Mesendoderm (in vitro differentiated cells): ENCODE measurements around the gene TSC1. TPM values are rescaled to one million over a fixed set of nuclear protein-coding genes. Genes with fewer than 3 reads are reported as not detected.
"Not testable (repeated sequence)": the region's sequence is repeated elsewhere in the genome, so short reads cannot be mapped to it uniquely, and the experiment has no call there.

Experiments used
- DNase-seq: peaks from one replicate; pipeline ENCODE4 v3.0.0; 2013
- H2AK5ac ChIP-seq: 2 replicates; pipeline ENCODE4 v1.6.1; 2013; ENCODE audit warnings: low read length, inconsistent platforms
- H2BK120ac ChIP-seq: 2 replicates; pipeline ENCODE4 v1.6.1; 2013; ENCODE audit warnings: low read depth, mild to moderate bottlenecking, low read length, moderate library complexity, mixed read lengths
- H2BK15ac ChIP-seq: replicated peaks from 2 replicates; pipeline ENCODE4 v1.6.1; 2013; ENCODE audit warnings: low read depth, mild to moderate bottlenecking, moderate library complexity
- H2BK5ac ChIP-seq: 2 replicates; pipeline ENCODE4 v1.6.1; 2013; ENCODE audit warnings: low read length, inconsistent platforms
- H3K18ac ChIP-seq: 2 replicates; pipeline ENCODE4 v1.6.1; 2013; ENCODE audit warnings: mild to moderate bottlenecking, low read length, mixed read lengths
- H3K23ac ChIP-seq: one replicate; pipeline ENCODE4 v1.6.1; 2013; ENCODE audit warnings: low read length
- H3K27ac ChIP-seq: 2 replicates; pipeline ENCODE4 v1.5.1; 2013; ENCODE audit warnings: low read depth, mild to moderate bottlenecking, inconsistent platforms, low read length, moderate library complexity
- H3K27me3 ChIP-seq: 2 replicates; pipeline ENCODE4 v1.6.1; 2013; ENCODE audit warnings: low read length, control low read depth, mild to moderate bottlenecking, inconsistent platforms; ENCODE audit not compliant: insufficient read depth, poor library complexity
- H3K36me3 ChIP-seq: 2 replicates; pipeline ENCODE4 v1.6.1; 2013; ENCODE audit warnings: low read length, inconsistent platforms; ENCODE audit not compliant: control insufficient read depth, insufficient read depth
- H3K4ac ChIP-seq: one replicate; pipeline ENCODE4 v1.6.1; 2013; ENCODE audit warnings: low read depth, mild to moderate bottlenecking, low read length, moderate library complexity
- H3K4me1 ChIP-seq: 2 replicates; pipeline ENCODE4 v1.6.1; 2013; ENCODE audit warnings: low read depth, low read length, inconsistent platforms; ENCODE audit not compliant: control insufficient read depth
- H3K4me2 ChIP-seq: 2 replicates; pipeline ENCODE4 v1.6.1; 2013; ENCODE audit warnings: low read length
- H3K4me3 ChIP-seq: 2 replicates; pipeline ENCODE4 v1.5.1; 2013; ENCODE audit warnings: mild to moderate bottlenecking, low read length
- H3K56ac ChIP-seq: one replicate; pipeline ENCODE4 v1.6.1; 2013; ENCODE audit warnings: low read length
- H3K79me1 ChIP-seq: 2 replicates; pipeline ENCODE4 v1.6.1; 2013; ENCODE audit warnings: low read length, inconsistent platforms
- H3K79me2 ChIP-seq: 2 replicates; pipeline ENCODE4 v1.6.1; 2013; ENCODE audit warnings: mild to moderate bottlenecking, low read length; ENCODE audit not compliant: control insufficient read depth, insufficient read depth
- H3K9ac ChIP-seq: 2 replicates; pipeline ENCODE4 v1.6.1; 2013; ENCODE audit warnings: low read length, inconsistent platforms
- H4K5ac ChIP-seq: one replicate; pipeline ENCODE4 v1.6.1; 2013; ENCODE audit warnings: low read length
- H4K8ac ChIP-seq: one replicate; pipeline ENCODE4 v1.6.1; 2013; ENCODE audit warnings: low read depth, mild to moderate bottlenecking, control low read depth, low read length, moderate library complexity
- WGBS: extraction: QIAGEN DNeasy Blood & Tissue Kit; methylation state at CpG from one replicate; pipeline ENCODE4 v1.1.7; 2013; ENCODE audit warnings: low lambda C conversion rate, missing lambda C conversion rate; ENCODE audit not compliant: insufficient coverage; ENCODE audit errors: extremely low coverage; 5-methylcytosine and 5-hydroxymethylcytosine counted together
- polyA plus RNA-seq, 2 experiments: library from polyadenylated mRNA; stranded (reverse); fragments of 200-250 nt; gene quantifications; one replicate each; pipeline ENCODE4 v1.2.3, GENCODE V29; 2013

The TSC1 gene
- 21.1 TPM for polyA plus RNA-seq (2013, experiment 1 of 2)
- 19.8 TPM for polyA plus RNA-seq (2013, experiment 2 of 2)

- Histone ChIP-seq H4K5ac (no peak within 1 kb of the TSS), H3K79me2 (peaks cover 27% of the 10 kb centered on the region), H2AK5ac (peak within 1 kb of the TSS; percentile 0), H3K79me1 (peaks cover 17% of the 10 kb centered on the region), H3K18ac (peak within 1 kb of the TSS; percentile 93), H3K4ac (peak within 1 kb of the TSS; percentile 77), H4K8ac (peak within 1 kb of the TSS; percentile 57), H3K4me3 (peak within 1 kb of the TSS; percentile 95), H3K56ac (peak within 1 kb of the TSS; percentile 96), H3K23ac (no peak within 1 kb of the TSS), H3K36me3 (no peaks in the 10 kb centered on the region), H3K9ac (peak within 1 kb of the TSS; percentile 89), H3K27me3 (no peaks in the 10 kb centered on the region), H2BK5ac (no peak within 1 kb of the TSS), H2BK15ac (no peak within 1 kb of the TSS), H3K4me1 (peaks cover 11% of the 10 kb centered on the region), H3K4me2 (peak within 1 kb of the TSS; percentile 95), H3K27ac (peak within 1 kb of the TSS; percentile 28), H2BK120ac (peak within 1 kb of the TSS; percentile 63)
- WGBS, result no CpG with 5 or more reads among the region's 72 CpGs
- peak; percentile 98 for DNase-seq
These were observed at the start of gene TSC1 for GRCh38 chr9:132944294-132945185. Gene TSC1 (minus strand): TSS chr9:132944616. CDS start chr9:132928872, 15,744 bp downstream.

GRCh38 chr9:132993511-132993939, 49.1 kb upstream of the TSC1 start:
- H3K9ac ChIP-seq, result no peak overlapping the region
- no peak overlapping the region for H2BK120ac ChIP-seq
- no peak overlapping the region for H3K23ac ChIP-seq
- peaks cover 13% of the 10 kb centered on the region for H3K4me1 ChIP-seq
- H3K4ac ChIP-seq, result no peak overlapping the region
- no CpG with 5 or more reads among the region's 14 CpGs for WGBS
- H3K36me3 ChIP-seq, result no peaks in the 10 kb centered on the region
- H4K5ac ChIP-seq, result no peak overlapping the region
- no peaks in the 10 kb centered on the region for H3K79me1 ChIP-seq
- no peak overlapping the region for H3K4me3 ChIP-seq
- H3K27me3 ChIP-seq, result no peaks in the 10 kb centered on the region
- H3K27ac ChIP-seq, result no peak overlapping the region
- no peak overlapping the region for H2BK15ac ChIP-seq
- H2BK5ac ChIP-seq, result no peak overlapping the region
- no peak overlapping the region for H3K4me2 ChIP-seq
- peak overlapping the region; percentile 6 for H3K18ac ChIP-seq
- no peak for DNase-seq
- H3K79me2 ChIP-seq, result no peaks in the 10 kb centered on the region
- H2AK5ac ChIP-seq, result no peak overlapping the region
- H3K56ac ChIP-seq, result peak overlapping the region; percentile 25
- no peak overlapping the region for H4K8ac ChIP-seq

- peak; percentile 89 for DNase-seq
- H2AK5ac ChIP-seq, result peak overlapping the region; percentile 14
- peak overlapping the region; percentile 33 for H3K18ac ChIP-seq
- no peak overlapping the region for H3K4me2 ChIP-seq
- no peaks in the 10 kb centered on the region for H3K36me3 ChIP-seq
- H3K4me3 ChIP-seq, result no peak overlapping the region
- no peaks in the 10 kb centered on the region for H3K27me3 ChIP-seq
- no peaks in the 10 kb centered on the region for H3K79me1 ChIP-seq
- H2BK5ac ChIP-seq, result peak overlapping the region; percentile 66
- H3K79me2 ChIP-seq, result no peaks in the 10 kb centered on the region
- H3K9ac ChIP-seq, result peak overlapping the region; percentile 4
- no peak overlapping the region for H3K23ac ChIP-seq
- H4K8ac ChIP-seq, result no peak overlapping the region
- H3K4me1 ChIP-seq, result peaks cover 13% of the 10 kb centered on the region
- H3K56ac ChIP-seq, result peak overlapping the region; percentile 68
- H4K5ac ChIP-seq, result no peak overlapping the region
- no CpG with 5 or more reads among the region's 16 CpGs for WGBS
- peak overlapping the region; percentile 31 for H2BK120ac ChIP-seq
- peak overlapping the region; percentile 84 for H3K27ac ChIP-seq
- H3K4ac ChIP-seq, result no peak overlapping the region
- H2BK15ac ChIP-seq, result no peak overlapping the region
These were observed 47.2 kb upstream of the TSC1 start for GRCh38 chr9:132991351-132992300.

GRCh38 chr9:132990781-132991180, 46.4 kb upstream of the TSC1 start:
- DNase-seq, result no peak
- no peak overlapping the region for H2BK120ac ChIP-seq
- no peak overlapping the region for H3K4me3 ChIP-seq
- peak overlapping the region; percentile 84 for H3K27ac ChIP-seq
- H3K79me2 ChIP-seq, result no peaks in the 10 kb centered on the region
- H3K9ac ChIP-seq, result no peak overlapping the region
- WGBS, result no CpG with 5 or more reads among the region's 14 CpGs
- H2BK15ac ChIP-seq, result no peak overlapping the region
- H3K18ac ChIP-seq, result no peak overlapping the region
- H3K56ac ChIP-seq, result peak overlapping the region; percentile 54
- H3K23ac ChIP-seq, result no peak overlapping the region
- H3K27me3 ChIP-seq, result no peaks in the 10 kb centered on the region
- no peaks in the 10 kb centered on the region for H3K79me1 ChIP-seq
- H2AK5ac ChIP-seq, result no peak overlapping the region
- H3K4ac ChIP-seq, result peak overlapping the region; percentile 20
- no peak overlapping the region for H4K5ac ChIP-seq
- H2BK5ac ChIP-seq, result peak overlapping the region; percentile 5
- H3K36me3 ChIP-seq, result no peaks in the 10 kb centered on the region
- H3K4me1 ChIP-seq, result peaks cover 13% of the 10 kb centered on the region
- H4K8ac ChIP-seq, result no peak overlapping the region
- H3K4me2 ChIP-seq, result no peak overlapping the region

GRCh38 chr9:132989998-132990557, 45.7 kb upstream of the TSC1 start:
- H3K23ac ChIP-seq, H3K79me2 ChIP-seq, H3K27ac ChIP-seq, H3K4ac ChIP-seq, H3K56ac ChIP-seq, H3K4me2 ChIP-seq, H2AK5ac ChIP-seq, H4K5ac ChIP-seq, H3K4me3 ChIP-seq, H4K8ac ChIP-seq, H3K36me3 ChIP-seq, H2BK120ac ChIP-seq, H3K18ac ChIP-seq, H2BK15ac ChIP-seq, H3K9ac ChIP-seq, H3K27me3 ChIP-seq, H2BK5ac ChIP-seq, H3K79me1 ChIP-seq: not testable (repeated sequence)
- peaks cover 13% of the 10 kb centered on the region for H3K4me1 ChIP-seq
- peak; percentile 66 for DNase-seq
- WGBS, result no CpG with 5 or more reads among the region's 4 CpGs
